D721Med (cell line): ENCODE measurements around the gene IFT122.
A peak's percentile ranks its signal among the peaks of the same experiment; 100 is the strongest.

ENCODE experiments used
- DNase-seq: peaks from one replicate; pipeline ENCODE4 v3.0.0; 2011; ENCODE audit warnings: low spot score; ENCODE audit not compliant: insufficient read length
- FAIRE-seq: peaks from 2 replicates; lab custom pipeline; 2011; peaks lifted over from hg19 to GRCh38; lab: Jason Lieb, UNC
- TF ChIP-seq, protein P1 (sequence below): IDR thresholded peaks from 2 replicates; pipeline ENCODE4 v1.5.1; 2012; ENCODE audit warnings: mild to moderate bottlenecking, control low read depth; ENCODE audit not compliant: insufficient read depth; ENCODE audit errors: missing control alignments

Gene IFT122

GRCh38 chr3:129417326-129417725, 22.7 kb upstream of the IFT122 start:
- TF ChIP-seq, protein P1, sequence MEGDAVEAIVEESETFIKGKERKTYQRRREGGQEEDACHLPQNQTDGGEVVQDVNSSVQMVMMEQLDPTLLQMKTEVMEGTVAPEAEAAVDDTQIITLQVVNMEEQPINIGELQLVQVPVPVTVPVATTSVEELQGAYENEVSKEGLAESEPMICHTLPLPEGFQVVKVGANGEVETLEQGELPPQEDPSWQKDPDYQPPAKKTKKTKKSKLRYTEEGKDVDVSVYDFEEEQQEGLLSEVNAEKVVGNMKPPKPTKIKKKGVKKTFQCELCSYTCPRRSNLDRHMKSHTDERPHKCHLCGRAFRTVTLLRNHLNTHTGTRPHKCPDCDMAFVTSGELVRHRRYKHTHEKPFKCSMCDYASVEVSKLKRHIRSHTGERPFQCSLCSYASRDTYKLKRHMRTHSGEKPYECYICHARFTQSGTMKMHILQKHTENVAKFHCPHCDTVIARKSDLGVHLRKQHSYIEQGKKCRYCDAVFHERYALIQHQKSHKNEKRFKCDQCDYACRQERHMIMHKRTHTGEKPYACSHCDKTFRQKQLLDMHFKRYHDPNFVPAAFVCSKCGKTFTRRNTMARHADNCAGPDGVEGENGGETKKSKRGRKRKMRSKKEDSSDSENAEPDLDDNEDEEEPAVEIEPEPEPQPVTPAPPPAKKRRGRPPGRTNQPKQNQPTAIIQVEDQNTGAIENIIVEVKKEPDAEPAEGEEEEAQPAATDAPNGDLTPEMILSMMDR = no peak
- FAIRE-seq (no peak), DNase-seq (no peak)

GRCh38 chr3:129418041-129418973, 21.7 kb upstream of the IFT122 start:
- TF ChIP-seq, protein P1 = no peak
- DNase-seq = no peak
- no peak for FAIRE-seq

GRCh38 chr3:129419476-129419875, 20.5 kb upstream of the IFT122 start:
- FAIRE-seq (no peak), DNase-seq (no peak)
- TF ChIP-seq, protein P1 = no peak

DNA sequence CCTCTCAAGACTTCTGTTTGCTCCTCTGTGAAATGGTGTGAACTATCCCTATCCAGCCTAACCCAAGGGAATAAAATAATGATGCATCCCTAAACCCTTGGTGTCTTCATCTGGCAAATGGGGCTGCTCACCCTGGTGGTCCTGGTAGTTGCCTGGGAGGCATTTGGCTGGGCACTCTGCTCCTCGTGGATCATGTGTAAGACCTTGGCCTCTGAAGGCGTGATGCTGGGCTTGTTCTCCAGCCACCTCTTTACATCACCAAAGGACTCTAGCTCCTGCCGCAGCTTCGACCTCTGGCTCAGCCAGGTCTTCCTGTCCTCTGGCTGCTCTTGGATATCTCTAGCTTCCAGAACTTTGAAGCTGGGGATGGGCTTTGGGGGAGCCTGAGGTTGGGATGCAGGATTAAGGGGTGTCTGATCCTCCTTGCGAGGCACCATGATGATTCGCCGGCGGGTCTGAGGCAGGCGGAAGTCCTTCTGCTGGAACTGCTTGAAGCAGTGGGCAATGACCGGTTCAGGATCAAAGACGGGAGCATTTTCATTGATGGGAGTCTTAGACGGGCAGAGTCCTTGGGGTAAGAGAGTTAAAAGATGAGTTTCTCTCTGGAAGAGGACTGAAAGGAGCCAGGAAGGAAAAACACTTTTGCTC, 18.7 kb upstream of the IFT122 start:
- DNase-seq (no peak), FAIRE-seq (no peak)
- TF ChIP-seq, protein P1 = no peak

- no peak for FAIRE-seq
- DNase-seq = no peak
- TF ChIP-seq, protein P1 = peak; percentile 2
These were observed 17.9 kb upstream of the IFT122 start for GRCh38 chr3:129421988-129422745.

GRCh38 chr3:129422897-129423296, 17.1 kb upstream of the IFT122 start:
- TF ChIP-seq, protein P1 = no peak
- FAIRE-seq (no peak), DNase-seq (no peak)
